Stimulated activated CD8-positive, alpha-beta memory T cell treated with anti-CD3 and anti-CD28 coated beads, Interleukin-15, amount 100 ng/mL, for 4 hours (primary cell): ENCODE results near the gene KRT86.
"Not testable (repeated sequence)": the region's sequence is repeated elsewhere in the genome, so short reads cannot be mapped to it uniquely, and the experiment has no call there.

ENCODE experiments used
- DNase-seq, 2 donors: peaks; one replicate each; pipeline ENCODE4 v3.0.0-alpha.2; 2020; ENCODE audit warnings: low read depth in 2 of 2

KRT86 gene

GRCh38 chr12:52267699-52268098 lies 6.7 kb upstream of the KRT86 start:
- no peak for DNase-seq

GRCh38 chr12:52268212-52268611 lies 6.2 kb upstream of the KRT86 start:
- no peak for DNase-seq

GRCh38 chr12:52270541-52271070 lies 3.8 kb upstream of the KRT86 start:
- no peak for DNase-seq

GRCh38 chr12:52271158-52271557 lies 3.3 kb upstream of the KRT86 start:
- DNase-seq, result no peak

- no peak for DNase-seq
Measured at GRCh38 chr12:52275686-52276085, 1.2 kb downstream of the KRT86 start.

- no peak for DNase-seq
Measured at GRCh38 chr12:52277486-52278245, 3.2 kb downstream of the KRT86 start.

- peak; percentile 23 to 27 for DNase-seq
Measured at GRCh38 chr12:52278575-52279421, 4.4 kb downstream of the KRT86 start.

- DNase-seq, result no peak
Measured at GRCh38 chr12:52279422-52280318, 5.2 kb downstream of the KRT86 start.

- DNase-seq, result no peak
Measured at GRCh38 chr12:52280319-52280795, 5.9 kb downstream of the KRT86 start.

GRCh38 chr12:52280796-52281560 lies 6.5 kb downstream of the KRT86 start:
- DNase-seq, result no peak

- DNase-seq, result no peak
Measured at GRCh38 chr12:52284562-52285171, 10.2 kb downstream of the KRT86 start.

GRCh38 chr12:52285172-52285745 lies 10.8 kb downstream of the KRT86 start:
- no peak for DNase-seq

GRCh38 chr12:52285851-52286530 lies 11.5 kb downstream of the KRT86 start:
- no peak for DNase-seq

- DNase-seq, result not testable (repeated sequence)
Measured at GRCh38 chr12:52286857-52287785, 12.7 kb downstream of the KRT86 start.

GRCh38 chr12:52287816-52288805 lies 13.7 kb downstream of the KRT86 start:
- not testable (repeated sequence) for DNase-seq

- DNase-seq, result not testable (repeated sequence)
Measured at GRCh38 chr12:52290483-52291134, 16.2 kb downstream of the KRT86 start.
